Retinal pigment epithelial cell (primary cell): ENCODE measurements around the gene GPR3.

Source experiments
- DNase-seq: peaks from one replicate; pipeline ENCODE4 v3.0.0-alpha.2; 2010; ENCODE audit warnings: low read depth
- H3K4me3 ChIP-seq: 2 replicates; pipeline ENCODE4 v1.5.1; 2011; ENCODE audit warnings: mild to moderate bottlenecking, low read length, control low read depth, moderate library complexity
- TF ChIP-seq, protein P1 (sequence below): conservative IDR thresholded peaks from 2 replicates; pipeline ENCODE4 v1.5.1; 2011; ENCODE audit warnings: low read depth, low read length, control low read depth, inconsistent platforms

GPR3 gene

DNA sequence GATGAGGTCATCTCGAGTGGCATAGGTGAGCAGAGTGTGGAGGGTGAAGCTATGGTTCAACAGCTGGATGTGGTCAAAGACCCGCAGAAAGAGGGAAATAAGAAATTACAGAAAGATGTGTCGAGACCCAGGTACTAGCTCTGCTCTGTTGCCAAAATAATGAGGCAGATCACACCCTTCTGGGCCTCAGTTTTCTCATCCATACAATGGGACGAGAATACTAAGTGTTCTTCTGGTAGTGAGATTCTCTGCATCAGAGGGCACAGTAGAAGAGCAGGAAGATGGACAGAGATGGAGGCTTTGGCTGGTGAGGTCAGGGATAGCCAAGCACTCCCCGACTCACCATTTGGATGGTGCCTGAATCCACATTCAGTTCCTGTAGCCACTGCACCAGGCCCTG is 36.7 kb upstream of the GPR3 start:
- TF ChIP-seq, protein P1, sequence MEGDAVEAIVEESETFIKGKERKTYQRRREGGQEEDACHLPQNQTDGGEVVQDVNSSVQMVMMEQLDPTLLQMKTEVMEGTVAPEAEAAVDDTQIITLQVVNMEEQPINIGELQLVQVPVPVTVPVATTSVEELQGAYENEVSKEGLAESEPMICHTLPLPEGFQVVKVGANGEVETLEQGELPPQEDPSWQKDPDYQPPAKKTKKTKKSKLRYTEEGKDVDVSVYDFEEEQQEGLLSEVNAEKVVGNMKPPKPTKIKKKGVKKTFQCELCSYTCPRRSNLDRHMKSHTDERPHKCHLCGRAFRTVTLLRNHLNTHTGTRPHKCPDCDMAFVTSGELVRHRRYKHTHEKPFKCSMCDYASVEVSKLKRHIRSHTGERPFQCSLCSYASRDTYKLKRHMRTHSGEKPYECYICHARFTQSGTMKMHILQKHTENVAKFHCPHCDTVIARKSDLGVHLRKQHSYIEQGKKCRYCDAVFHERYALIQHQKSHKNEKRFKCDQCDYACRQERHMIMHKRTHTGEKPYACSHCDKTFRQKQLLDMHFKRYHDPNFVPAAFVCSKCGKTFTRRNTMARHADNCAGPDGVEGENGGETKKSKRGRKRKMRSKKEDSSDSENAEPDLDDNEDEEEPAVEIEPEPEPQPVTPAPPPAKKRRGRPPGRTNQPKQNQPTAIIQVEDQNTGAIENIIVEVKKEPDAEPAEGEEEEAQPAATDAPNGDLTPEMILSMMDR, result no peak
- no peak for DNase-seq
- no peak overlapping the region for H3K4me3 ChIP-seq

GRCh38 chr1:27356277-27356618 is 36.2 kb upstream of the GPR3 start:
- DNase-seq, result no peak
- TF ChIP-seq, protein P1, result no peak
- no peak overlapping the region for H3K4me3 ChIP-seq

GRCh38 chr1:27356619-27357280 is 35.7 kb upstream of the GPR3 start:
- TF ChIP-seq, protein P1, result peak; percentile 3
- H3K4me3 ChIP-seq, result no peak overlapping the region
- no peak for DNase-seq

GRCh38 chr1:27357281-27358037 is 35.0 kb upstream of the GPR3 start:
- no peak for DNase-seq
- TF ChIP-seq, protein P1, result peak; percentile 87
- no peak overlapping the region for H3K4me3 ChIP-seq

- DNase-seq, result no peak
- no peak overlapping the region for H3K4me3 ChIP-seq
- TF ChIP-seq, protein P1, result no peak
Observed at GRCh38 chr1:27358038-27358927, 34.1 kb upstream of the GPR3 start.

DNA sequence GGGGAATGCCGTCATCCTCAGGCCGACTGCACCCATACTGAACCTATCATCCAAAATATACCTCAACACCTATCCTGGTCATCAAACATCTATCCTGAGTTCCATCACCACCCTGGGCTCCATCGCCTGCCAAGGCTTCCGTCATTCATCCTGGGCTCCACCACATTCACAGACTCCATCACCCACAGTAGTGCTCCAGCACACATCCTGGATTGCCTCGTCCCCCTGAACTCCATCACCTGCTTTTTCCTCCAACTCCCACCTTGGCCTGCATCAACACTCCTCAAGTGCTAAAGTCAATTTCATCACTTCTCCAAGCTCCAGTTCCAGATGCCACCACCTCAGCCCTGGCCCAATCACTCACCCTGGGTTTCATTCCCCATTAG is 33.5 kb upstream of the GPR3 start:
- no peak overlapping the region for H3K4me3 ChIP-seq
- no peak for DNase-seq
- TF ChIP-seq, protein P1, result no peak
